Left ventricle myocardium superior (tissue), 1 donor: Measurements from ENCODE around the gene MRM2. TPM values are rescaled to one million over a fixed set of nuclear protein-coding genes. Genes with fewer than 3 reads are reported as not detected.

Experiments
- ATAC-seq: fragments of 200-7000 bp; cut with Tn5 transposase; one replicate; pipeline ENCODE4 v1.9.1; 2020; ENCODE audit warnings: mild to moderate bottlenecking, moderate library complexity
- DNase-seq: peaks from one replicate; pipeline ENCODE4 v3.0.0-alpha.2; 2020
- intact Hi-C: fragments of 100-400 bp; cut with micrococcal nuclease; formaldehyde crosslinking; loops from one replicate; pipeline ENCODE4 v1.11.0; 2022
- microRNA-seq: library from miRNA; unstranded; fragments of <30 nt; microRNA quantifications from one replicate; pipeline ENCODE4 v1.2.0, GENCODE V29; 2020; ENCODE audit warnings: borderline number of aligned reads
- total RNA-seq: library from RNA; stranded (reverse); fragmentation: NEBNext Ultra II Directional; extraction: Animal tissue kit (Norgen Biotek cat#: 25700); gene quantifications from one replicate; pipeline ENCODE4 v1.2.1, GENCODE V29; 2021
- donor health status: DM: no; HTN: yes; CAD: no; lungs with severe emphysema.

Gene MRM2
- total RNA-seq, 1 donor from 2014 or later, result 23.5 TPM

GRCh38 chr7:2198206-2198605 is 43.8 kb downstream of the MRM2 start:
- peak; percentile 59 for DNase-seq
- intact Hi-C loops, result no loop called here
- peak; percentile 11 for ATAC-seq

- no peak for ATAC-seq
- intact Hi-C loops, result no loop called here
These were observed 44.4 kb downstream of the MRM2 start for GRCh38 chr7:2197436-2198155.

DNA sequence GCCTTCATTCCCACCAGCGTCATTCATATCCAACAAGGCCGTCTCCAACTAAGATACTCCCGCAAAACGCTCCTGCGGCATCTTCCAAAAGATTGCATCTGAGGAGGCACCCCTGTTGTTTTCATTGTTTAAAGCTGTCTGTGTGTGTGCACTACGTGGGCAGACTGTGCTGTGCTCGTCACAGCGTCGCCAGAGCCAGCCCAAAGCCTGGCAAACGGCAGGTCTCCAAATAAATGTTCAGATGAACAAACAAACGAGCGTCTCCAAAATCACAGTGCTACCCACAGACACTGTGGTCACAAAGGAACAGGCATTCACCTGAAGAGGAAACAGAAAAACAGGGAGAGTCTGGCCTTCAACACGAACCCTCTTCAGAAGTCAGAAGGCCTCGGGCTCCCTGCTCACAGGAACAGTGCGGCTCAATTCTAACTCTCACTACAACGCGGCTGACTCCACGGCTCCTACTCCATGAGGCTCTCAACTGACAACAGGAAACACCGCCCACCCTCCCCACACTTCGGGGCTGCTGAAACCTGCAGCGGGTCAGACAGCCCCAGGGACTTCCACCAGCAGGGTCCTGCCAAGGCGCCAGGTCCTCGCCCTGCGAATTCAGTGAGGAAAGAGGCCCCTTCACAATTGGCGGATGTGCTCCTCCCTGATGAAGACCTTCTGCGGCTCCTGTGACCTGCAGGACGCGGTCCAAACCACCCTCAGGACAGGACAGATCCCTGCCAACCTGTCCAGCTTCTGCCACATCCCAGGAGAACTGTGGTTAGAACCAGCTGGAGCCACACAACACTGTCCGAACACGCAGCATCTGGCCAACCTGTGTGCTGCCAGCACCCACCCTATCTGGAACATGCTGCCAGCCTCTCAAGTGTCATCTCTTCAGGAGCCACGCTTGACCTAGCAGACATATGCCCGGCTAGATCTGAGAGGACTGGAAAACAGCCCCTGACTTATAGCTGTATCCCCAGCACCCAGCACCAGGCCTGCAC is 45.3 kb downstream of the MRM2 start:
- ATAC-seq (peak; percentile 21), DNase-seq (no peak)
- intact Hi-C loops, result no loop called here

More at GRCh38 chr7:2197436-2198155, 44.4 kb downstream of the MRM2 start:
- no peak for DNase-seq

DNA sequence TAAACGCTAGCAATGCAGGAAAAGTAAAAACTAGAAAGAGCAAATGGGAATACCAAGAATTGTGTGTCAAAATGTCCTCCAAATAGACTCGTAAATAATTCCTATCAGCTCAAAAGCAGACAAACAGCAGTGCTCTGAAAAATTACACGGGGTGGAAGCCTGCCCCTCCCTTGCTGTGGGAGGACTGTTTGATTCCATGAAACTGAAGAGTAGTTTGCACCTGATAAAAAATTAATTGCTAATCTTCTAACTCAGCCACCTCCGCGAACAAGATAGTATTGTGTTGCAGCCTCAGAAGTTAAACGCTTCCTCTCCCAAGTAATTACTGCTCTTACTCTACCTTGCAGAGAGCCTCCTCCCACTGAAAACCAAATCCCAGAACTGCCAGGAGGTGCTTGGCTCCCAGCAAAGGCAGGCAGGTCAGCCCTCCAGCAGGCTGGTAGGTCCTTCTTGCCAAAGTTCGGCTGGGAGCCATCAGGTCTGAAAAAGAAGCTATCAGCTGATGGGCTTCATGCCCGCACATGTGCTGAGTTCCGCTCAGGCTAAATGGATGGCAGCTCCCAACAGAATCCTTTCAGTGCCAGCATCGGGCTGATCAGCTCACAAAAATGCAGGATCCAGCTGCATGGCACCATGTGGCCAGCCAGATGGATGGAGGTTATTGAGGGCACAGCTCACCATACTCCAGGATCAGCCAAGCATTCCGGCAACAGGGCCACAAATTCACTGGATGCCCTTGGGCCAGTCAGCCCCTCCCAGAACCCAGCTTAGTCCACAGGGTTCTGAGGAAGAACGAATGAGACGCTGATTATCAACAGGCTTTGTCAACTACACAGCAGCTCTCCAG is 46.4 kb downstream of the MRM2 start:
- DNase-seq (peak; percentile 77), ATAC-seq (peak; percentile 86)
- intact Hi-C loops, result no loop called here

GRCh38 chr7:2193575-2194305 is 48.3 kb downstream of the MRM2 start:
- DNase-seq, result no peak
- intact Hi-C loops, result no loop called here

DNA sequence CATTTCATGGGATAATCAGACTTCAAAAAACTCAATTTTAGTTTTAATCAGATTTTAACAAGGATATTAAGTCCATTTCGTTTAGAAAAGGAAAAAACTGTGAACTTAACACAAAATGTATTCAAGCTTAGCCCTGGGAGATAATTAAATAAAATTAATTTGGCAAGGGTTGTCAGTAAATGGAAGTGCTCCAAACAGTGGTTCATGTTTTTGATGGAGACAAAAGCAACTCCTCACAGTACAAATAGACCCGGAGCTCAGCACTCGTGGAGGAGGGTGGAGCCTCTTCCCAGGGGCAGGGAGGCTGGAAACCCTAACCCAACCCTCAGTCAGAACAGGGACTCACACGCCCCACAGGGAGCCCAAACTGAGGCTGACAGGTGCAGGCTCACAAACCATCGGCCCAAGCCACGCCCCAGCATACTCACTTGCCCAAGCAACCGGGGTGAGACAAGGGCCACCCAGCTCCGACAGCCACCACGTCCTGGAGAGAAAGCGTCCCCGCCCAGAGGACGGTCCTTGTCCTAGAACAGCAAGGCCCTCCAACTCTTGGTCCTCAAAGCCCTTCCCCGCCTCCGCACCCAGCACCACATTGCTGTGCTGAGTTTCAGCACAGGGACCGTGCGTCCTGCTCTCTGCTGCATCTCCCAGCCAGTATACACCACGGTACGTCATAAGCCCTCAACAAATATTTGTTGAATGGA is 49.0 kb downstream of the MRM2 start:
- DNase-seq (no peak), ATAC-seq (no peak)
- intact Hi-C loops, result no loop called here

More at GRCh38 chr7:2193575-2194305, 48.3 kb downstream of the MRM2 start:
- no peak for ATAC-seq

GRCh38 chr7:2191016-2191415 is 51.0 kb downstream of the MRM2 start:
- DNase-seq (no peak), ATAC-seq (no peak)
- intact Hi-C loops, result no loop called here

DNA sequence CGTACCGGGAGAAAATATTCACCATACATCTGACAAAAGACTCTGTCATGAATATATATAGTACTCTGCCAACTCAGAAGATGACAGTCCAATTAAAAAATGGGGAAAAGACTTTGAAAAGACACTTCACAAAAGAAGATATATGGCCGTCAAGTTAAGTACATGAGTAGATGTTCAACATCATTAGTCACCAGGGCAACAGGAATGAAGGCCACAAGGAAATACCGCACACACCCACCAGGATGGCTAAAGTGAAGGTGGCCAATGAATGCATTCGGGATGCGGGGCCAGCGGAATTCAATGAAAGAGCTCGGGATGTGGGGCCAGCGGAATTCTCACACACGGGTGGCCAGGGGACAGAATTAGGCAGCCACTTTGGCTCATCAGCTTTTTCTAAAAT is 51.5 kb downstream of the MRM2 start:
- ATAC-seq (no peak), DNase-seq (no peak)
- intact Hi-C loops, result no loop called here

GRCh38 chr7:2186166-2186565 is 55.8 kb downstream of the MRM2 start:
- no peak for DNase-seq
- intact Hi-C loops, result no loop called here
- no peak for ATAC-seq

- DNase-seq (no peak), ATAC-seq (no peak)
- intact Hi-C loops, result no loop called here
These were observed 56.3 kb downstream of the MRM2 start for GRCh38 chr7:2185715-2186114.

Small RNA genes within 50 kb of the gene (microRNA-seq; reads per million reads assigned to microRNA genes)
- gene MIR6836, result not detected

Other genes with a start within 250 kb of the MRM2 start
- gene MAD1L1, start 9.3 kb downstream of the MRM2 start, total RNA-seq, result 19.1 TPM
- 13.2 TPM for gene NUDT1, start within 50 bp of the MRM2 start, total RNA-seq
- 16.7 TPM for gene SNX8, start 72.2 kb upstream of the MRM2 start, total RNA-seq
- gene EIF3B, start 112.6 kb upstream of the MRM2 start, total RNA-seq, result 79.0 TPM
- 15.1 TPM for gene CHST12, start 161.4 kb upstream of the MRM2 start, total RNA-seq
- gene GRIFIN, start 234.2 kb upstream of the MRM2 start, total RNA-seq, result not detected